Skeletal muscle satellite cell (primary cell): Measurements from ENCODE around the gene RNF149.

Experiments
- H3K27me3 ChIP-seq: 2 replicates; pipeline ENCODE4 v1.7.0; 2013; ENCODE audit warnings: low read length; ENCODE audit not compliant: control insufficient read depth, insufficient read depth
- H3K36me3 ChIP-seq: 2 replicates; pipeline ENCODE4 v1.7.0; 2013; ENCODE audit warnings: mild to moderate bottlenecking, control low read depth, low read length; ENCODE audit not compliant: insufficient read depth
- H3K4me1 ChIP-seq: 2 replicates; pipeline ENCODE4 v1.7.0; 2013; ENCODE audit warnings: low read length; ENCODE audit not compliant: control insufficient read depth, insufficient read depth
- H3K4me2 ChIP-seq: 2 replicates; pipeline ENCODE4 v1.7.0; 2013; ENCODE audit warnings: mild to moderate bottlenecking, low read length
- H3K4me3 ChIP-seq: 2 replicates; pipeline ENCODE4 v1.7.0; 2013; ENCODE audit warnings: low read length
- H3K9ac ChIP-seq: 2 replicates; pipeline ENCODE4 v1.7.0; 2013; ENCODE audit warnings: mild to moderate bottlenecking, low read depth, low read length, moderate library complexity
- H3K9me3 ChIP-seq: replicated peaks from 2 replicates; pipeline ENCODE4 v1.7.0; 2013; ENCODE audit warnings: mild to moderate bottlenecking, control low read depth, low read length

The RNF149 gene

DNA sequence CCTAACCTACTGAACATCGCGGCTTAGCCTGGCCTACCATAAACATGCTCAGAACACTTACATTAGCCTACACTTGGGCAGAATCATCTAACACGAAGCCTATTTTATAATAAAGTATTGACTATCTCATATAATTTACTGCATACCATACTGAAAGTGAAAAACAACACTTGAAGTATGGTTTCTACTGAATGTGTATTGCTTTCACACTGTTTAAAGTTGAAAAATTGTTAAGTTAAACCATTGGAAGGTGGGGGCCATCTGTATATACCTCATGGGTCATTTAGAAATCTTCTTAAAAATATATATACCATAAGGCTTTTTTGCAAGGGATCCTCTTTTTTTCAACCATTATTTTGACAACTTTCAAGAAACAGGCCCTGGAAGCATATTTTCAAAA is 16.5 kb downstream of the RNF149 start:
- no peaks in the 10 kb centered on the region for H3K27me3 ChIP-seq
- no peak overlapping the region for H3K4me2 ChIP-seq
- no peak overlapping the region for H3K4me3 ChIP-seq
- peaks cover 40% of the 10 kb centered on the region for H3K36me3 ChIP-seq
- H3K4me1 ChIP-seq: peaks cover 10% of the 10 kb centered on the region
- H3K9ac ChIP-seq: no peak overlapping the region
- no peaks in the 10 kb centered on the region for H3K9me3 ChIP-seq

DNA sequence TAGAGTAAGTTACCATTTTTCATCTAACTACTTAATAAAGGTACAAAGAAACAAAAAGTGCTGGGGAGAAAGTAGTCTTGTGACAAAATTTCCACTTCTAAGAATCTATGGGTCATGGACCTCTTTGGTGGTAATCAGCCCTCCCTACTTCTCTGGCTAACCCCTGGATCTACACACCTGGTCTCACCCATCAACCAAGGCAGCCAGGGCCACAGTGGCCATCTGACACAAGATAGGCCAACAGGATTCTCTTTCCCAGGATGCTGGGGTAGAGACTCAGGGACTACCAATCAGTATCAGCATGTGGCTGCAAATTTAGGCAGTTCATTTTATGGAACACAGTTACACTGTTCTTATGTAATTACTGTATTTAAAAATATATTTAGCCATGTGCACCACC is 17.8 kb downstream of the RNF149 start:
- Histone ChIP-seq H3K4me2 (no peak overlapping the region), H3K4me3 (no peak overlapping the region), H3K9ac (no peak overlapping the region), H3K27me3 (no peaks in the 10 kb centered on the region), H3K9me3 (no peaks in the 10 kb centered on the region), H3K4me1 (peaks cover 2% of the 10 kb centered on the region), H3K36me3 (peaks cover 53% of the 10 kb centered on the region)

DNA sequence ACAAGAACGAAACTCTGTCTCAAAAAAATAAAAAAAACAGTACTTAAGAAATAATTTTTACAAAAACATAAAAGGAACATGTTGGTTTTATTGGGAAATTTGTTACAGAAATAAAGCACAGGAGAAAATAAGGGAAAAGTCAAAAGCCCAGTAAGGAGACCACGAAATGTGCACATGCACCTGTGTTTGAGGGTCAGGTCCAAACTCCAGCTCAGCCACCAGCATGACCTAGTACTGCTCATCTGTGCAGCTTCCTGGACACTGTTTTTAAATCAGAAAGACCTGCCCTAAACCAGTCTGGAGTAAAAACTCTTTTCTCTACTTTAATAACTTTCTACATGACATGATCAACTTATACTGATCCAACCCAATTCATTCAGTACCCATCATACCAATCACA is 21.2 kb downstream of the RNF149 start:
- Histone ChIP-seq H3K9ac (no peak overlapping the region), H3K4me1 (no peaks in the 10 kb centered on the region), H3K9me3 (no peaks in the 10 kb centered on the region), H3K4me3 (no peak overlapping the region), H3K4me2 (no peak overlapping the region), H3K36me3 (peaks cover 60% of the 10 kb centered on the region), H3K27me3 (no peaks in the 10 kb centered on the region)

GRCh38 chr2:101286684-101287083 is 21.8 kb downstream of the RNF149 start:
- Histone ChIP-seq H3K4me3 (no peak overlapping the region), H3K27me3 (no peaks in the 10 kb centered on the region), H3K4me2 (no peak overlapping the region), H3K9me3 (no peaks in the 10 kb centered on the region), H3K4me1 (no peaks in the 10 kb centered on the region), H3K9ac (no peak overlapping the region), H3K36me3 (peaks cover 60% of the 10 kb centered on the region)

DNA sequence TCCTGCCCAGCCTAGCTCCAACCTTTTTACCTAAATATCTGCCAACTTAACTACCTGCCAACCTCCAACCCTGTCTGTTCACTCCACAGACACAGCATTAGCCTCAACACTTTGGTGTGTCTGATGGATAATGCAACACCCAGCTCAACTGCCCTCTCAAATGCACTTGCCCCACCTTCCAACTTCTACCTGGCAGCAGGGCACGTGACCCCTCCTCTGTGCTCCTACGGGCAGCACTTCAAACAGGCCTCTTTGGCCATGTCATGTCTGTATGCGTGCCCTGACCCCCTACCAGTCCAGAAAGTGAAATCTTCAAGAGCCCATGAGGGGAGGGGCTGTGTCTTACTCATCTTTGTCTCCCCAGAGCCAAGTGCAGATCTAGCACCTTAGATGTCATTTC is 25.5 kb downstream of the RNF149 start:
- H3K27me3 ChIP-seq: no peaks in the 10 kb centered on the region
- H3K9ac ChIP-seq: no peak overlapping the region
- H3K36me3 ChIP-seq: peaks cover 82% of the 10 kb centered on the region
- H3K4me3 ChIP-seq: no peak overlapping the region
- no peak overlapping the region for H3K4me2 ChIP-seq
- no peaks in the 10 kb centered on the region for H3K9me3 ChIP-seq
- H3K4me1 ChIP-seq: no peaks in the 10 kb centered on the region

- Histone ChIP-seq H3K4me3 (no peak overlapping the region), H3K4me2 (no peak overlapping the region), H3K27me3 (no peaks in the 10 kb centered on the region), H3K9me3 (no peaks in the 10 kb centered on the region), H3K9ac (no peak overlapping the region), H3K36me3 (peaks cover 82% of the 10 kb centered on the region), H3K4me1 (no peaks in the 10 kb centered on the region)
Observed at GRCh38 chr2:101281482-101281881, 27.0 kb downstream of the RNF149 start.

GRCh38 chr2:101278925-101279324 is 29.6 kb downstream of the RNF149 start:
- H3K27me3 ChIP-seq: no peaks in the 10 kb centered on the region
- H3K4me2 ChIP-seq: no peak overlapping the region
- no peak overlapping the region for H3K4me3 ChIP-seq
- H3K4me1 ChIP-seq: no peaks in the 10 kb centered on the region
- H3K9ac ChIP-seq: no peak overlapping the region
- no peaks in the 10 kb centered on the region for H3K9me3 ChIP-seq
- H3K36me3 ChIP-seq: peaks cover 74% of the 10 kb centered on the region

DNA sequence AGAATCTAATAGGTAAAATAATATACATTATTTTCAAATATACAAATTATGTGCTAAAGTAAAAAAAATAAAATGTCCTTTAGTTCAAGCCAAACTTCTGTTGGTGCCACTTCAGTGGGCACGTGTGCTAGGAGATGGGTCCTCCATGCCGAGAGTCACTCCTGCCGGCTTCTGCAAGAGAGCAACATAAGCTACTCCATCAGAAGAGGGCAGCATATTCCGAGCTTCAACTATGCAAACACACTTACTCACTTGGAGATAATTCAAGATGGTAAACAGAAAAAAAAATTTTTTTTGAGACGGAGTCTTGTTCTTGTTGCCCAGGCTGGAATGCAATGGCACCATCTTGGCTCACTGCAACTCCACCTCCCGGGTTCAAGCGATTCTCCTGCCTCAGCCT is 31.4 kb downstream of the RNF149 start:
- Histone ChIP-seq H3K4me2 (no peak overlapping the region), H3K4me1 (no peaks in the 10 kb centered on the region), H3K9me3 (no peaks in the 10 kb centered on the region), H3K36me3 (peaks cover 69% of the 10 kb centered on the region), H3K4me3 (no peak overlapping the region), H3K27me3 (no peaks in the 10 kb centered on the region), H3K9ac (no peak overlapping the region)

DNA sequence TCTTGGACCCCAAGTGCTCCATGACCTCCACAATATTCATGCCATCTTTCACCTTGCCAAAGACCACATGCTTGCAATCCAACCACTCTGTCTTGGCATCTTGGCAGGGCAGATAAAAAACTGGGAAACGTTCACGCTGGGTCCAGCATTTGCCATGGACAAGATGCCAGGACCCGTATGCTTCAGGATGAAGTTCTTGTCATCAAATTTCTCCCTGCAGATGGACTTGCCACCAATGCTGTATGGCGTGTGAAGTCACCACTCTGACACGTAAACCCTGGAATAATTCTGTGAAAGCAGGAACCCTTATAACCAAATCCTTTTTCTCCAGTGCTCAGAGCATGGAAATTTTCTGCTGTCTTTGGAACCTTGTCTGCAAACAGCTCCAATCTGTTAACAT is 34.4 kb downstream of the RNF149 start:
- H3K9ac ChIP-seq: no peak overlapping the region
- H3K27me3 ChIP-seq: no peaks in the 10 kb centered on the region
- H3K4me1 ChIP-seq: no peaks in the 10 kb centered on the region
- no peak overlapping the region for H3K4me2 ChIP-seq
- H3K36me3 ChIP-seq: peaks cover 71% of the 10 kb centered on the region
- H3K4me3 ChIP-seq: no peak overlapping the region
- H3K9me3 ChIP-seq: no peaks in the 10 kb centered on the region

DNA sequence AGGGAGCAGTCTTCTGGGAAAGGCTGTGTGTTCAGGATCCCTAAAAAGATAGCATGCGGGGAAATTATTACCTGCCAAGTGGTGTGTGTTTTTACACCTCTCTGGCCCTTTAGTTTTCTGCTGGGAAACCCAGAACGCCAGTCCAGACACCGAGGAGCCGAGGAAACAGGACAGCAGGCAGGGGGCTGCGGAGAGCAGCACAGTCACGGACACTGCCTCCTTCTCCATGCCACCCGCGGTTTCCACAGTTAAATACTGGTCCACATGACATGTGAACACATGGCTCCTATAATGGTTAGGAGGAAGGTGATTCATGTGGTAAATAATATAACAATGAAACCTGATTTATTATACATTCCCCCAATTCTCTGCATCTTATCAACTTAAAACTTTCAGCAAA is 35.4 kb downstream of the RNF149 start:
- no peak overlapping the region for H3K4me3 ChIP-seq
- no peak overlapping the region for H3K9ac ChIP-seq
- H3K4me1 ChIP-seq: no peaks in the 10 kb centered on the region
- peaks cover 75% of the 10 kb centered on the region for H3K36me3 ChIP-seq
- H3K9me3 ChIP-seq: no peaks in the 10 kb centered on the region
- no peak overlapping the region for H3K4me2 ChIP-seq
- no peaks in the 10 kb centered on the region for H3K27me3 ChIP-seq

DNA sequence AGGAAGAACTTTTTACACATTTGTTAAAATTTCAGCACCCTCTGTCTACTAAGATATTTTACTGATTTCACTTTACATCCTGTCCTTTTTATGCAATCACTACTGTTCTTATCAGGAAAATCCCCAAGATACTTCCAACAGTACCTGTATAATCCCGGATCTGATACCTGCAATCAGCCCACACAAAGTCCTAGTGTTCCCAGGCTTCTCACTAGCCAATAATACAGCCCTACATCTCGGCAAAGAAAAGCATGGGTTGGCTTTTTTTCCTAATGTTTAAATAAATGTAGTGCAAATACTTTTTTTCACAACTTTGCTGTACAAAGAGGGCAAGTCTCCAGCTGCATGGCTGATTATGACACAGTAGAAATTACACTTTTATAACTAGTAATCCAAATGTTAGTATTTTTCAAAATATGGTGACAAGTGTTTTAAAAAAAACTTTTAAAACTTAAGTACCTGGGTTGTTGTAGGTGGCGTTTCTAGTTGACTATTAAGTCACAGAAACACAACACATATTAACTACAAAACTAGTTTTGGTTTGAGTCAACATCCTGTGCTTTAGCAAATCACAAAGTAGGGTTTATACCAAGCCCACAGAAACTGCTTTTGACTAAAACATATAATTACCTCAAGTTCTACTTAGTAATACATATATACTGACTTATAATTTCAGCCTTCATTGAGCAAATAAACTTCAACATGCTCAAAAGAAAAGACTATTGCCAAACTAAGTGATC is 36.3 kb downstream of the RNF149 start:
- Histone ChIP-seq H3K4me1 (no peaks in the 10 kb centered on the region), H3K9ac (no peak overlapping the region), H3K36me3 (peaks cover 78% of the 10 kb centered on the region), H3K9me3 (no peaks in the 10 kb centered on the region), H3K4me2 (no peak overlapping the region), H3K4me3 (no peak overlapping the region), H3K27me3 (no peaks in the 10 kb centered on the region)

GRCh38 chr2:101270700-101271259 is 37.7 kb downstream of the RNF149 start:
- H3K4me3 ChIP-seq: no peak overlapping the region
- no peak overlapping the region for H3K4me2 ChIP-seq
- no peak overlapping the region for H3K9ac ChIP-seq
- peaks cover 73% of the 10 kb centered on the region for H3K36me3 ChIP-seq
- H3K27me3 ChIP-seq: no peaks in the 10 kb centered on the region
- no peaks in the 10 kb centered on the region for H3K4me1 ChIP-seq
- no peaks in the 10 kb centered on the region for H3K9me3 ChIP-seq
